GM12878 (cell line): Measurements from ENCODE around the gene ZER1.

ENCODE experiments used
- ELK1 ChIP-seq: IDR thresholded peaks from 2 replicates; pipeline ENCODE4 v1.6.1; 2012; ENCODE audit warnings: low read depth, low read length, improper control_type of control experiment
- IKZF1 ChIP-seq: fragments of 450-650 bp; conservative IDR thresholded peaks from 2 replicates; pipeline ENCODE4 v1.6.1; 2017; ENCODE audit warnings: antibody characterized with exemption, mild to moderate bottlenecking
- JUND ChIP-seq: IDR thresholded peaks from 2 replicates; pipeline ENCODE4 v1.6.1; 2012; ENCODE audit warnings: low read depth, mild to moderate bottlenecking, low read length, improper control_type of control experiment, moderate library complexity
- POLR2AphosphoS2 ChIP-seq: IDR thresholded peaks from 2 replicates; pipeline ENCODE4 v1.6.1; 2011; ENCODE audit warnings: low read depth, mild to moderate bottlenecking, low read length, improper control_type of control experiment, moderate library complexity
- RAD51 ChIP-seq: fragments of 450-650 bp; IDR thresholded peaks from 2 replicates; pipeline ENCODE4 v1.6.1; 2016; ENCODE audit warnings: moderate library complexity, mild to moderate bottlenecking, inconsistent platforms
- RFX5 ChIP-seq: IDR thresholded peaks from 2 replicates; pipeline ENCODE4 v1.6.1; 2011; ENCODE audit warnings: low read depth, low read length, improper control_type of control experiment
- SRF ChIP-seq, 2 experiments: IDR thresholded peaks; 2 replicates each; pipeline ENCODE4 v1.6.1; 2011; ENCODE audit warnings: low read depth in 2 of 2, low read length in 2 of 2, mild to moderate bottlenecking in 1 of 2, moderate library complexity in 1 of 2
- TF ChIP-seq, protein P1 (sequence below), 3 experiments: IDR thresholded peaks in 2 of 3; conservative IDR thresholded peaks in 1 of 3; 2 replicates each; pipeline ENCODE4 v1.5.1; 2011; ENCODE audit warnings: low read depth in 3 of 3, low read length in 3 of 3, mild to moderate bottlenecking in 3 of 3, control low read depth in 2 of 3, moderate library complexity in 2 of 3, inconsistent platforms in 1 of 3, mixed read lengths in 1 of 3; ENCODE audit not compliant: control insufficient read depth in 2 of 3, insufficient read depth in 1 of 3; ENCODE audit errors: extremely low read depth in 1 of 3
- TF ChIP-seq, protein P2 (sequence below): fragments of 450-650 bp; IDR thresholded peaks from 2 replicates; pipeline ENCODE4 v1.6.1; 2016; ENCODE audit warnings: mild to moderate bottlenecking, moderate library complexity, borderline replicate concordance

DNA sequence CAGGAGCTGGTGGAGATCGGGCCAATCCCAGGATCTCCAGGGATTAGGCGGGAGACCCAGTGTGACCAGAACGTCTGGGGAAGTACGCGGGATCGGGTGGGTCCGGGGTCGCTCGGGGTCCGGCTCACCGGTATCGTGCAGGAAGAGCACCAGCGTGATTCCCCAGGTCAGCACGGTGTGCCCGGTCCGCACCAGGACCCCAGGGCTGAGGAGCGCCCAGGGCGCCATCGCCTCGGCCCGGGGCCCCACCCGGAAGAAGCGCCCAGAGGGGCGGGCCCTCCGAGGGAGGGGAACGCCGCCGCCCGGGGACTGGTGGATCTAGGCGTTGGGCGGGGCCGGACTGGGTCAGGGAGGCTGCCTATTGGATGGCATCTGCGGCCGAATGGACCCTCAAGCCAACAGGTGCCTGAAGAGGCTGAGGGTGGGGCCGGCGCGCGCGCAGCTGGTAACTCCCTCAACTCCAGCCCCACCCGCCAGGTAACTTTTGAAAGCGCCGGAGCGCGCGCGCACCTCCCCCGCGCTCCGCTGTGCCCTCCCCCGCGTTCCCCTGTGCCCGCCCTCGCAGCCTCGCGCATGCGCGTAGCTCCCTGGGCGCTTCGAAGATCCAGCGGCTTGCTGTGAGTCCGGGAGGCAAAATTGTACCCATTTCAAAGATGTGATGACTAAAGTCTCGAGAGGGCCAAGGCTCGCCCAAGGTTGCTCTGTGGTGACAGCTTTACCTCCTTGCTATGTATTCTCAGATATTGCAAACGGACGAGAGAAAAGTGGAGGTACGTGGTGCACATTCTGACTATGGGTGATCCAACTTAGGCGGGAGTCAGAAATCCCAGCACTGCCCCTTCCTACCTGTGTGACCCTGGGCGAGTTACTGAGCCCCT, 47.6 kb downstream of the ZER1 start, which contains the start of gene ZDHHC12:
- TF ChIP-seq POLR2AphosphoS2 (peak; percentile 79), RFX5 (0 out of 2 replicates have a peak, but pooled peaks have one; percentile 5), JUND (no peak), SRF (IDR thresholded peaks at IDR 0.05; ENCODE audit: low read depth in 2 of 2, low read length in 2 of 2) (no peak), RAD51 (no peak), ELK1 (peak; percentile 45; the same call in 1 of the 2 replicates), IKZF1 (peak; percentile 89)
- TF ChIP-seq, protein P1, sequence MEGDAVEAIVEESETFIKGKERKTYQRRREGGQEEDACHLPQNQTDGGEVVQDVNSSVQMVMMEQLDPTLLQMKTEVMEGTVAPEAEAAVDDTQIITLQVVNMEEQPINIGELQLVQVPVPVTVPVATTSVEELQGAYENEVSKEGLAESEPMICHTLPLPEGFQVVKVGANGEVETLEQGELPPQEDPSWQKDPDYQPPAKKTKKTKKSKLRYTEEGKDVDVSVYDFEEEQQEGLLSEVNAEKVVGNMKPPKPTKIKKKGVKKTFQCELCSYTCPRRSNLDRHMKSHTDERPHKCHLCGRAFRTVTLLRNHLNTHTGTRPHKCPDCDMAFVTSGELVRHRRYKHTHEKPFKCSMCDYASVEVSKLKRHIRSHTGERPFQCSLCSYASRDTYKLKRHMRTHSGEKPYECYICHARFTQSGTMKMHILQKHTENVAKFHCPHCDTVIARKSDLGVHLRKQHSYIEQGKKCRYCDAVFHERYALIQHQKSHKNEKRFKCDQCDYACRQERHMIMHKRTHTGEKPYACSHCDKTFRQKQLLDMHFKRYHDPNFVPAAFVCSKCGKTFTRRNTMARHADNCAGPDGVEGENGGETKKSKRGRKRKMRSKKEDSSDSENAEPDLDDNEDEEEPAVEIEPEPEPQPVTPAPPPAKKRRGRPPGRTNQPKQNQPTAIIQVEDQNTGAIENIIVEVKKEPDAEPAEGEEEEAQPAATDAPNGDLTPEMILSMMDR (IDR thresholded peaks at IDR 0.05 in 2 of 3, conservative IDR thresholded peaks at IDR 0.05 in 1 of 3; ENCODE audit: control insufficient read depth in 2 of 3, extremely low read depth in 1 of 3, insufficient read depth in 1 of 3, low read depth in 3 of 3, low read length in 3 of 3), result no peak
- TF ChIP-seq, protein P2, sequence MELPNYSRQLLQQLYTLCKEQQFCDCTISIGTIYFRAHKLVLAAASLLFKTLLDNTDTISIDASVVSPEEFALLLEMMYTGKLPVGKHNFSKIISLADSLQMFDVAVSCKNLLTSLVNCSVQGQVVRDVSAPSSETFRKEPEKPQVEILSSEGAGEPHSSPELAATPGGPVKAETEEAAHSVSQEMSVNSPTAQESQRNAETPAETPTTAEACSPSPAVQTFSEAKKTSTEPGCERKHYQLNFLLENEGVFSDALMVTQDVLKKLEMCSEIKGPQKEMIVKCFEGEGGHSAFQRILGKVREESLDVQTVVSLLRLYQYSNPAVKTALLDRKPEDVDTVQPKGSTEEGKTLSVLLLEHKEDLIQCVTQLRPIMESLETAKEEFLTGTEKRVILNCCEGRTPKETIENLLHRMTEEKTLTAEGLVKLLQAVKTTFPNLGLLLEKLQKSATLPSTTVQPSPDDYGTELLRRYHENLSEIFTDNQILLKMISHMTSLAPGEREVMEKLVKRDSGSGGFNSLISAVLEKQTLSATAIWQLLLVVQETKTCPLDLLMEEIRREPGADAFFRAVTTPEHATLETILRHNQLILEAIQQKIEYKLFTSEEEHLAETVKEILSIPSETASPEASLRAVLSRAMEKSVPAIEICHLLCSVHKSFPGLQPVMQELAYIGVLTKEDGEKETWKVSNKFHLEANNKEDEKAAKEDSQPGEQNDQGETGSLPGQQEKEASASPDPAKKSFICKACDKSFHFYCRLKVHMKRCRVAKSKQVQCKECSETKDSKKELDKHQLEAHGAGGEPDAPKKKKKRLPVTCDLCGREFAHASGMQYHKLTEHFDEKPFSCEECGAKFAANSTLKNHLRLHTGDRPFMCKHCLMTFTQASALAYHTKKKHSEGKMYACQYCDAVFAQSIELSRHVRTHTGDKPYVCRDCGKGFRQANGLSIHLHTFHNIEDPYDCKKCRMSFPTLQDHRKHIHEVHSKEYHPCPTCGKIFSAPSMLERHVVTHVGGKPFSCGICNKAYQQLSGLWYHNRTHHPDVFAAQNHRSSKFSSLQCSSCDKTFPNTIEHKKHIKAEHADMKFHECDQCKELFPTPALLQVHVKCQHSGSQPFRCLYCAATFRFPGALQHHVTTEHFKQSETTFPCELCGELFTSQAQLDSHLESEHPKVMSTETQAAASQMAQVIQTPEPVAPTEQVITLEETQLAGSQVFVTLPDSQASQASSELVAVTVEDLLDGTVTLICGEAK, result no peak
